GM20000 (cell line): Measurements from ENCODE around the gene ASB18.
"Not testable (repeated sequence)": the region's sequence is repeated elsewhere in the genome, so short reads cannot be mapped to it uniquely, and the experiment has no call there.

ENCODE experiments used
- DNase-seq: peaks from one replicate; pipeline ENCODE4 v3.0.0; 2012; ENCODE audit warnings: low spot score
- TF ChIP-seq, protein P1 (sequence below): IDR thresholded peaks from 2 replicates; pipeline ENCODE4 v1.5.1; 2012; ENCODE audit warnings: mild to moderate bottlenecking, control low read depth; ENCODE audit errors: extremely low read depth, missing control alignments

ASB18 gene

DNA sequence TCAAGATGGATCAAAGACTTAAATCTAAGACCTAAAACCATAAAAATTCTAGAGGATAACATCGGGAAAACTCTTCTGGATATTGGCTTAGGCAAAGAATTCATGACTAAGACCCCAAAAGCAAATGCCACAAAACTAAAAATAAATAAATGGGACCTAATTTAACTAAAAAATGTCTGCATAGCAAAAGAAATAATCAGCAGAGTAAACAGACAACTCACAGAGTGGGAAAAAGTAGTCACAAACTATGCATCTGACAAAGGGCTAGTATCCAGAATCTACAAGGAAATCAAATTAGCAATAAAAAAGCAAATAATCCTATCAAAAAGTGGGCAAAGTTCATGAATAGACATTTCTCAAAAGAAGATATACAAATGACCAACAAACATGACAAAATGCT, 18.2 kb upstream of the ASB18 start:
- DNase-seq: no peak
- TF ChIP-seq, protein P1, sequence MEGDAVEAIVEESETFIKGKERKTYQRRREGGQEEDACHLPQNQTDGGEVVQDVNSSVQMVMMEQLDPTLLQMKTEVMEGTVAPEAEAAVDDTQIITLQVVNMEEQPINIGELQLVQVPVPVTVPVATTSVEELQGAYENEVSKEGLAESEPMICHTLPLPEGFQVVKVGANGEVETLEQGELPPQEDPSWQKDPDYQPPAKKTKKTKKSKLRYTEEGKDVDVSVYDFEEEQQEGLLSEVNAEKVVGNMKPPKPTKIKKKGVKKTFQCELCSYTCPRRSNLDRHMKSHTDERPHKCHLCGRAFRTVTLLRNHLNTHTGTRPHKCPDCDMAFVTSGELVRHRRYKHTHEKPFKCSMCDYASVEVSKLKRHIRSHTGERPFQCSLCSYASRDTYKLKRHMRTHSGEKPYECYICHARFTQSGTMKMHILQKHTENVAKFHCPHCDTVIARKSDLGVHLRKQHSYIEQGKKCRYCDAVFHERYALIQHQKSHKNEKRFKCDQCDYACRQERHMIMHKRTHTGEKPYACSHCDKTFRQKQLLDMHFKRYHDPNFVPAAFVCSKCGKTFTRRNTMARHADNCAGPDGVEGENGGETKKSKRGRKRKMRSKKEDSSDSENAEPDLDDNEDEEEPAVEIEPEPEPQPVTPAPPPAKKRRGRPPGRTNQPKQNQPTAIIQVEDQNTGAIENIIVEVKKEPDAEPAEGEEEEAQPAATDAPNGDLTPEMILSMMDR: no peak

DNA sequence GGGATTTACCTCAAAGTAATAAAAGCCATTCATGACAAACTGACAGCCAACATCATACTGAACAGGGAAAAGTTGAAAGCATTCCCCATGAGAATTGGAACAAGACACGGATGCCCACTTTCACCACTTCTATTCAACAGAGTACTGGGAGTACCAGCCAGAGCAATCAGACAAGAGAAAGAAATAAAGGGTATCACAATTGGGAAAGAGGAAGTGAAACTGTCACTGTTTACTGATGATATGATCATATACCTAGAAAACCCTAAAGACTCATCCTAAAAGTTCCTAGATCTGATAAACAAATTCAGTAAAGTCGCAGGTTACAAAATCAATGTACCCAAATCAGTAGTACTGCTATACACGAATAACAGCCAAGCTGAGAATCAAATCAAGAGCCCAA, 17.2 kb upstream of the ASB18 start:
- DNase-seq: no peak
- TF ChIP-seq, protein P1: no peak

DNA sequence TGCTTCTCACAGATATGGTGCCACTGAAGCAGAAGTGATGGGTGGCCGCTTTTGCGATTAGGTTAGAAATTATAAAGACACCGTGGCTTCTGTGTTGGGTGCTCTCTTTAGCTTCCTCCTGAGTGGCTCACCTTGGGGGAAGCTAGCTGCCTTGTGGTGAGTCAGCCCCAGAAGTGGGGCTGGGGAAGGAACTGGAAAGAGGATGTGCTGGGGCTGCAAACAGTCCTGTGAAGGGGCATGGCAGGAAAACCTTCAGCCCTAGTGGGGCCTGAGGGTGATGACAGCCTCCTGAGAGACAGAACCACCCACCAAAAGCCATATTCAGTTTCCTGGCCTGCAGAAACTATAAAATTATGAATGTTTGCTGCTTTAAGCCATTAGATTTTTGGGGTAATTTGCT, 8.9 kb upstream of the ASB18 start:
- TF ChIP-seq, protein P1: no peak
- DNase-seq: no peak

DNA sequence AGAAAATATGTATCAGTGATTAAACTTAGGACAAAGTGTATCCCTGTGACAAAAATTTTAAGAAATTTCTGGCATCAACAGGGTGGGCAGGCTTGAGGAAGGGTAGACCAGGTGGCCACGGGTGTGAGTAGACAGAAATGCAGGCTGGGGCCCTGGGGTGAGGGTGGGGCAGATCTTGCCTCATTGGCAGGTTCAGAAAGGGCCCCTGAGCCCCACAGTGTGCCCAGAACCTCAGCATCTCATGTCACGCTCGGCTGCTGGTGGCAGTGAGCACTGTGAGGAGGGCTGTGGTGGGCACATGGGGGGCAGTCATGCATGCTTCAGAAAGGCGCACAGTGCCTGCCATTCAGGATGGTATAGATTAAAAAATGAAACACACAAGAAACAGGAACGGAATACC, 7.6 kb upstream of the ASB18 start:
- DNase-seq: no peak

DNA sequence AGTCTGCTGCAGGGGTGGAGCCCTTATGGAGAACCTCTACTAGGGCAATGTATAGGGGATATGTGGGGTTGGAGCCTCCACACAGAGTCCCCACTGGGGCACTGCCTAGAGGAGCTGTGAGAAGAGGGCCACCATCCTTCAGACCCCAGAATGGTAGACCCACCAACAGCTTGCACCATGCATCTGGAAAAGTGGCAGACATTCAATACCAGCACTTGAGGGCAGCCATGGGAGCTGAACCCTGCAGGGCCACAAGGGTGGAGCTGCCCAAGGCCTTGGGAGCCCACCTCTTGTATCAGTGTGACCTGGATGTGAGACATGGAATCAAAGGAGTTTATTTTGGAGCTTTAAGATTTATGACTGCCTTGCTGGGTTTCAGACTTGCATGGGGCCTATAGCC, 5.7 kb upstream of the ASB18 start:
- DNase-seq: not testable (repeated sequence)

More for the DNA sequence above, 7.6 kb upstream of the ASB18 start:
- TF ChIP-seq, protein P1: no peak

DNA sequence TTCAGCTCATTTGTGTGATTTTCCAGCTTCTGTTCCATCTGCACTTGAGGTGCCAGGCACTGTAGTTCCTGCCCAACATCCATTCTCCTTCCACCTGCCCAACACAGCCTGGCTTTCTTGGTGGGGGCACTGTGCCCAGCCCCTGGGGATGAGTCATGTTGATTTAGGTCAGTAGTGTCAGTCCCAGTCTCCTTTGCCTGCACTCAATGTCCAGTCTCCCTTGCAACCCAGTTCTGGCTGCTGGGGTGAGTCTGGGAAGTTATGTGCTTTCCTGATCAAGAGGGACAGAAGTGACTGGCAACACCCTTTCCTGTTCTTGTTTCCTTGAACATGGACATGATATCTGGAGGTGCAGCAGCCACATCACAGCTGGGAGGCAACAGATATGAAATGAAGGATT, 1.5 kb upstream of the ASB18 start:
- TF ChIP-seq, protein P1: no peak

DNA sequence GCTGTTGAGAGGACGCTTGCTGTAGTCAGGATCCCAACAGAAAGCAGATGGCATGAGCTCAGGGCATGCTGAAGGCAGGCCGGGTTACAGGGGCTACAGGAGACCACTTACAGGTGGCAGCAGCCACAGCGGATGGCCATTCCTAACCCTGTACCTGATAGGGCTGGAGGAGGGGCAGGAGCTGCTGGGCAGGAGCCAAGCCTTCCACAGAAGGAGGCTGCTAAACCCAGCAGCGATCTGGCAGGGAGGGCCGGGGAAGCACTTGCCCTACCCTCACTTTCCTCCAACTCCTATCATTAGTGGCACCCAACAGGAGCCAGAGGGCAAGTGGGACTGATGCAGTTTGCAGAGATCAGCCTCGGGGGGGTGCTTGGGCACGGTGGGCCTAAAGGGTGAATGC, 2.0 kb downstream of the ASB18 start:
- TF ChIP-seq, protein P1: no peak
- no peak for DNase-seq

More for the DNA sequence above, 1.5 kb upstream of the ASB18 start:
- no peak for DNase-seq

DNA sequence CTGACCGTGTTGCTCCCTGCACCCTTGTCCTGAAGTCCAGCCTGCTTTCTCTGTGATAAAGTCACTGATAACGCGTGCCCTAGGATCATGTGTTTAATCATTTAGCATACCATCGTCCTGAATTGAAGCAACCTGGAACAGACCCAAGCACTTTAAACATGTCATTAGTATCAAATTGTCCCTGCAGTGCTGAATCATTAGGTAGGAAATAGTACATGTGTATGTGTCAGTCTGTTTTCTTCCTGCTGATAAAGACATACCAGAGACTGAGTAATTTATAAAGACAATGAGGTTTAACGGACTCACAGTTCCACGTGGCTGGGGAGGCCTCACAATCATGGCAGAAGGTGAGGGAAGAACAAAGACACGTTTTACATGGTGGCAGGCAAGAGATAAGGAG, 2.8 kb downstream of the ASB18 start:
- DNase-seq: no peak
- TF ChIP-seq, protein P1: no peak
